Measurements from ENCODE around the gene FAM161B.
"Not testable (repeated sequence)": the region's sequence is repeated elsewhere in the genome, so short reads cannot be mapped to it uniquely, and the experiment has no call there.

Gene FAM161B

GRCh38 chr14:73909681-73910080 lies 40.2 kb downstream of the FAM161B start:
- DNase-seq (ENCODE audit: low read depth): no peak
- H3K4me3 ChIP-seq (ENCODE audit: low read length): no peak overlapping the region
- TF ChIP-seq CTCF (IDR thresholded peaks at IDR 0.05; ENCODE audit: insufficient read depth, low read depth, low read length, missing control alignments): no peak

- TF ChIP-seq CTCF (IDR thresholded peaks at IDR 0.05; ENCODE audit: insufficient read depth, low read depth, low read length, missing control alignments): no peak
- H3K4me3 ChIP-seq (ENCODE audit: low read length): no peak overlapping the region
- no peak for DNase-seq (ENCODE audit: low read depth)
Measured at GRCh38 chr14:73903028-73903427, 46.9 kb downstream of the FAM161B start.

- DNase-seq (ENCODE audit: low read depth): no peak
- TF ChIP-seq CTCF (IDR thresholded peaks at IDR 0.05; ENCODE audit: insufficient read depth, low read depth, low read length, missing control alignments): no peak
- no peak overlapping the region for H3K4me3 ChIP-seq (ENCODE audit: low read length)
Measured at GRCh38 chr14:73896521-73896920, 53.4 kb downstream of the FAM161B start.

GRCh38 chr14:73895939-73896338 lies 54.0 kb downstream of the FAM161B start:
- no peak overlapping the region for H3K4me3 ChIP-seq (ENCODE audit: low read length)
- no peak for DNase-seq (ENCODE audit: low read depth)
- no peak for TF ChIP-seq CTCF (IDR thresholded peaks at IDR 0.05; ENCODE audit: insufficient read depth, low read depth, low read length, missing control alignments)

GRCh38 chr14:73894180-73894687 lies 55.7 kb downstream of the FAM161B start:
- not testable (repeated sequence) for DNase-seq (ENCODE audit: low read depth); H3K4me3 ChIP-seq (ENCODE audit: low read length)

GRCh38 chr14:73889376-73889775 lies 60.5 kb downstream of the FAM161B start:
- no peak overlapping the region for H3K4me3 ChIP-seq (ENCODE audit: low read length)
- no peak for DNase-seq (ENCODE audit: low read depth)
- TF ChIP-seq CTCF (IDR thresholded peaks at IDR 0.05; ENCODE audit: insufficient read depth, low read depth, low read length, missing control alignments): no peak

GRCh38 chr14:73888971-73889370 lies 60.9 kb downstream of the FAM161B start:
- no peak for TF ChIP-seq CTCF (IDR thresholded peaks at IDR 0.05; ENCODE audit: insufficient read depth, low read depth, low read length, missing control alignments)
- H3K4me3 ChIP-seq (ENCODE audit: low read length): no peak overlapping the region
- DNase-seq (ENCODE audit: low read depth): peak; percentile 64

- peak overlapping the region; percentile 79 for H3K4me3 ChIP-seq (ENCODE audit: low read length)
- no peak for TF ChIP-seq CTCF (IDR thresholded peaks at IDR 0.05; ENCODE audit: insufficient read depth, low read depth, low read length, missing control alignments)
- DNase-seq (ENCODE audit: low read depth): peak; percentile 15
Measured at GRCh38 chr14:73888460-73888725, 61.5 kb downstream of the FAM161B start.

Measured in epithelial cell of esophagus (primary cell).